Activated T-cell treated with anti-CD3 and anti-CD28 coated beads for 48 hours (primary cell): ENCODE measurements around the gene PKNOX2.

Experiments
- DNase-seq: peaks from one replicate; pipeline ENCODE4 v3.0.0-alpha.2; 2020; ENCODE audit warnings: low read depth

PKNOX2 gene

GRCh38 chr11:125164422-125165110, at the start of gene PKNOX2:
Gene PKNOX2, plus strand, starts transcription at chr11:125164751. Its CDS starts 186,555 bp downstream, at chr11:125351306.
- DNase-seq = peak; percentile 70

- DNase-seq = no peak
These were observed 47.1 kb upstream of the PKNOX2 start for GRCh38 chr11:125117429-125117828.

GRCh38 chr11:125123194-125123946, 41.2 kb upstream of the PKNOX2 start:
- DNase-seq = no peak

- DNase-seq = peak; percentile 39
These were observed 40.5 kb upstream of the PKNOX2 start for GRCh38 chr11:125123947-125124617.

- DNase-seq = no peak
These were observed 39.9 kb upstream of the PKNOX2 start for GRCh38 chr11:125124618-125124992.

GRCh38 chr11:125128450-125128849, 36.1 kb upstream of the PKNOX2 start:
- DNase-seq = no peak

GRCh38 chr11:125129316-125129993, 35.1 kb upstream of the PKNOX2 start:
- no peak for DNase-seq

GRCh38 chr11:125132071-125132470, 32.5 kb upstream of the PKNOX2 start:
- no peak for DNase-seq

- DNase-seq = no peak
These were observed 32.0 kb upstream of the PKNOX2 start for GRCh38 chr11:125132596-125132995.

GRCh38 chr11:125136001-125136400, 28.6 kb upstream of the PKNOX2 start:
- no peak for DNase-seq

GRCh38 chr11:125138966-125139365, 25.6 kb upstream of the PKNOX2 start:
- no peak for DNase-seq

GRCh38 chr11:125139778-125140177, 24.8 kb upstream of the PKNOX2 start:
- DNase-seq = no peak

GRCh38 chr11:125140233-125140632, 24.3 kb upstream of the PKNOX2 start:
- DNase-seq = no peak

- DNase-seq = no peak
These were observed 23.4 kb upstream of the PKNOX2 start for GRCh38 chr11:125141178-125141577.

- DNase-seq = peak; percentile 47
These were observed 22.6 kb upstream of the PKNOX2 start for GRCh38 chr11:125141686-125142535.

GRCh38 chr11:125146232-125146631, 18.3 kb upstream of the PKNOX2 start:
- DNase-seq = no peak

GRCh38 chr11:125147280-125147679, 17.3 kb upstream of the PKNOX2 start:
- DNase-seq = no peak

GRCh38 chr11:125148011-125148410, 16.5 kb upstream of the PKNOX2 start:
- DNase-seq = no peak

- DNase-seq = no peak
These were observed 15.8 kb upstream of the PKNOX2 start for GRCh38 chr11:125148743-125149142.

- DNase-seq = no peak
These were observed 10.7 kb upstream of the PKNOX2 start for GRCh38 chr11:125153837-125154236.

- DNase-seq = no peak
These were observed 10.0 kb upstream of the PKNOX2 start for GRCh38 chr11:125154378-125155099.
